WI38 (cell line): ENCODE measurements around the gene GJC1.

Source experiments
- H3K4me3 ChIP-seq: 2 replicates; pipeline ENCODE4 v1.5.1; 2011; ENCODE audit warnings: low read depth, mild to moderate bottlenecking, control low read depth, low read length
- CTCF ChIP-seq: IDR thresholded peaks from 2 replicates; pipeline ENCODE4 v1.5.1; 2012; ENCODE audit warnings: low read depth, mild to moderate bottlenecking, control low read depth, low read length

Gene GJC1

GRCh38 chr17:44769230-44769629 lies 60.9 kb downstream of the GJC1 start:
- no peak overlapping the region for H3K4me3 ChIP-seq
- TF ChIP-seq CTCF, result no peak

- no peak for TF ChIP-seq CTCF
Measured at GRCh38 chr17:44768505-44769142, 61.5 kb downstream of the GJC1 start.

GRCh38 chr17:44767493-44767892 lies 62.6 kb downstream of the GJC1 start:
- no peak for TF ChIP-seq CTCF
- no peak overlapping the region for H3K4me3 ChIP-seq

More at GRCh38 chr17:44768505-44769142, 61.5 kb downstream of the GJC1 start:
- no peak overlapping the region for H3K4me3 ChIP-seq

- TF ChIP-seq CTCF, result no peak
- H3K4me3 ChIP-seq, result no peak overlapping the region
Measured at GRCh38 chr17:44766409-44767038, 63.6 kb downstream of the GJC1 start.

- no peak for TF ChIP-seq CTCF
- no peak overlapping the region for H3K4me3 ChIP-seq
Measured at GRCh38 chr17:44765965-44766364, 64.1 kb downstream of the GJC1 start.

GRCh38 chr17:44763170-44763569 lies 66.9 kb downstream of the GJC1 start:
- no peak overlapping the region for H3K4me3 ChIP-seq
- no peak for TF ChIP-seq CTCF
